HuH-7.5 (cell line): ENCODE data around the gene RILPL1.
"Not testable (repeated sequence)": the region's sequence is repeated elsewhere in the genome, so short reads cannot be mapped to it uniquely, and the experiment has no call there.

Experiments
- DNase-seq: peaks from one replicate; pipeline ENCODE4 v3.0.0; 2011; ENCODE audit warnings: low spot score

RILPL1 gene

GRCh38 chr12:123463174-123463573, 70.3 kb downstream of the RILPL1 start:
- DNase-seq, result not testable (repeated sequence)

GRCh38 chr12:123457980-123458779, 75.3 kb downstream of the RILPL1 start, which contains the start of gene SNRNP35:
TSS of gene SNRNP35 (plus strand) at chr12:123458139. CDS start at chr12:123465541, 7,402 bp downstream.
- DNase-seq, result peak; percentile 42

- DNase-seq, result no peak
These were observed 80.4 kb downstream of the RILPL1 start for GRCh38 chr12:123453165-123453564.

- DNase-seq, result not testable (repeated sequence)
These were observed 81.3 kb downstream of the RILPL1 start for GRCh38 chr12:123452276-123452550.

GRCh38 chr12:123450636-123451035, 82.9 kb downstream of the RILPL1 start:
- no peak for DNase-seq

- DNase-seq, result no peak
These were observed 83.7 kb downstream of the RILPL1 start for GRCh38 chr12:123449856-123450255.

GRCh38 chr12:123449249-123449733, 84.2 kb downstream of the RILPL1 start:
- no peak for DNase-seq

- DNase-seq, result no peak
These were observed 87.2 kb downstream of the RILPL1 start for GRCh38 chr12:123446333-123446713.

GRCh38 chr12:123445388-123446332, 87.9 kb downstream of the RILPL1 start:
- no peak for DNase-seq

- DNase-seq, result no peak
These were observed 89.2 kb downstream of the RILPL1 start for GRCh38 chr12:123444092-123445026.

- DNase-seq, result no peak
These were observed 90.7 kb downstream of the RILPL1 start for GRCh38 chr12:123442774-123443173.

GRCh38 chr12:123441523-123442164, 91.9 kb downstream of the RILPL1 start:
- DNase-seq, result no peak

GRCh38 chr12:123436017-123436964, 97.2 kb downstream of the RILPL1 start, which contains the start of gene RILPL2:
TSS of gene RILPL2 (minus strand) at chr12:123436684. CDS start at chr12:123436420, 264 bp downstream.
- DNase-seq, result peak; percentile 67

- DNase-seq, result no peak
These were observed 97.9 kb downstream of the RILPL1 start for GRCh38 chr12:123435636-123436016.

- no peak for DNase-seq
These were observed 99.9 kb downstream of the RILPL1 start for GRCh38 chr12:123433615-123434014.

GRCh38 chr12:123431951-123432817, 101.3 kb downstream of the RILPL1 start:
- DNase-seq, result not testable (repeated sequence)

GRCh38 chr12:123429101-123429500, 104.4 kb downstream of the RILPL1 start:
- not testable (repeated sequence) for DNase-seq

GRCh38 chr12:123428591-123428990, 104.9 kb downstream of the RILPL1 start:
- no peak for DNase-seq
